Subcutaneous adipose tissue (tissue), 4 donors: ENCODE results near the gene DIAPH2. TPM values are rescaled to one million over a fixed set of nuclear protein-coding genes. Genes with fewer than 3 reads are reported as not detected.

ENCODE experiments used
- CTCF ChIP-seq: fragments of 450-650 bp; IDR thresholded peaks from one replicate; pipeline ENCODE4 v1.5.1; 2016; ENCODE audit warnings: low read depth, mild to moderate bottlenecking, control low read depth, antibody characterized with exemption, moderate library complexity
- total RNA-seq, 4 donors: library from RNA; depleted of rRNA; stranded (reverse); fragments of >200 nt; gene quantifications; one replicate each; pipeline ENCODE4 v1.1.0, GENCODE V29; 2016

The DIAPH2 gene
- 10 to 100 TPM; 45.0 to 84.6 (median 54.2) TPM for total RNA-seq

GRCh38 chrX:96684339-96685209, at the start of gene DIAPH2:
Gene DIAPH2, plus strand, starts transcription at chrX:96684842.
- TF ChIP-seq CTCF = no peak

GRCh38 chrX:96650023-96650422, 34.6 kb upstream of the DIAPH2 start:
- no peak for TF ChIP-seq CTCF

- TF ChIP-seq CTCF = no peak
Observed at GRCh38 chrX:96655947-96656623, 28.6 kb upstream of the DIAPH2 start.

- TF ChIP-seq CTCF = no peak
Observed at GRCh38 chrX:96682516-96682915, 2.1 kb upstream of the DIAPH2 start.

GRCh38 chrX:96683997-96684338, 674 bp upstream of the DIAPH2 start:
- TF ChIP-seq CTCF = no peak

DNA sequence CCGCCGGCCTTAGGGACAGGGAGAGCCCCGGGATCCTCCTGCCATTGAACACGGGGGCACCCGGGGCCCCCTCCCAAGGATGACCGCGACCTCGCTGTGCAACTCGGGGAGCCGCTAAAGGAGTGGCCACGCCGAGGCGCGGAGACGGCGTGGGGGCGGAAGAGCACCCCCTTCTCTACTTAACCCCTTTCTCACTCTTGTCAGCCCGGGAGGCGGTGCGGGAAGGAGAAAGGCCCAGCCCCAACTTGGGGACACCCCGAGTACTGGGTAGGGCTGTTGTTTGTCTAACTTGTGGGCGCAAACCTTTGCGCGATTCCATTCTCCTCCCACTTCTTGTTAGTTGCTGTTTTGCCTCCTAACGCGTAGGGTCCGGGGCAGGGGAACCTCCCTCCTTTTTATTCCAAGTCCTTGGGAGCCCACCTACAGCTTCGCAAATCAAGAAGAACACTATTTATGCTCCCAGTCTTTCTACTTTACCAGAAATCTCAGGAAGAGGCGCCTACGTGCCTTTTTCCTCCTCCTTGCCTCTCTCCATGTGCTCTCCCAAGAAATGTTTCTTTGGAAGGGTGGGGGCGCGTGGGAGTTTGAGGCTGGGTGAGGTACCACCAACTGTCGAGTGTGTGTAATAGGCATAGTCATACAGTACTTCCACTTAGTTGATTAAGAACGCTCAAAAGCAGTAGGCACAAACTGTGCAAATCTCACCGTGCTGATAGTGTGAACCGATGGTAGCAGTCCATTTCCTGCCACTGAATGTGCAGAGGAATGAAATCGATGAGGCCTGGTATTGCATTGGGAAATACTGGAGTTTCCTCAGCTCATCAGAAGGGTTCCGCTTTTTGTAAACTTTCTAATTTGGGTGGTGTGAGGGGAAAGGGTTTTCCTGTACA, 813 bp downstream of the DIAPH2 start:
- no peak for TF ChIP-seq CTCF
